NB4 (cell line): ENCODE data around the gene PPM1F.

Experiments
- CTCF ChIP-seq: IDR thresholded peaks from one replicate; pipeline ENCODE4 v1.5.1; 2012; ENCODE audit warnings: low read depth, low read length
- MYC ChIP-seq: IDR thresholded peaks from 2 replicates; pipeline ENCODE4 v1.6.1; 2011; ENCODE audit warnings: low read depth, low read length
- POLR2A ChIP-seq: IDR thresholded peaks from 2 replicates; pipeline ENCODE4 v1.6.1; 2011; ENCODE audit warnings: mild to moderate bottlenecking; ENCODE audit not compliant: insufficient read length; ENCODE audit errors: extremely low read depth
- TF ChIP-seq, protein P1 (sequence below): IDR thresholded peaks from 2 replicates; pipeline ENCODE4 v1.6.1; 2011; ENCODE audit warnings: low read depth, low read length

- TF ChIP-seq, protein P1, sequence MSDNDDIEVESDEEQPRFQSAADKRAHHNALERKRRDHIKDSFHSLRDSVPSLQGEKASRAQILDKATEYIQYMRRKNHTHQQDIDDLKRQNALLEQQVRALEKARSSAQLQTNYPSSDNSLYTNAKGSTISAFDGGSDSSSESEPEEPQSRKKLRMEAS: no peak
- TF ChIP-seq CTCF (no peak), POLR2A (no peak), MYC (no peak)
Measured at GRCh38 chr22:21926728-21927127, 25.9 kb downstream of the PPM1F start.
